ENCODE measurements around the gene PLPP7.

DNA sequence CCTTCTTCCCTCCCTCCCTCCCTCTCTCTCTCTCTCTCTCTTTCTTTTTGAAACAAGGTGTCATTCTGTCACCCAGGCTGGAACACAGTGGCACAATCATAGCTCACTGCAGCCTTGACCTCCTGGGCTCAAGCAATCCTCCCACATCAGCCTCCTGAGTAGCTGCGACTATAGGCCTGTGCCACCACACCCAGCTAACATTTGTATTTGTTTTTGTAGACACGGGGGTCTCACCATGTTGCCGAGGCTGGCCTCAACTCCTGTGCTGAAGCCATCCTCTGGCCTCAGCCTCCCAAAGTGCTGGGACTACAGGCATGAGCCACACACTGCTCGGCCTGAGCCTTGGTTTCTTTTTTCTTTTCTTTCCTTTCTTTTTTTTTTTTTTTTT, 45.8 kb downstream of the PLPP7 start:
- TF ChIP-seq GATA2 (IDR thresholded peaks at IDR 0.05; ENCODE audit: low read depth, low read length) (no peak), GATA3 (IDR thresholded peaks at IDR 0.05; ENCODE audit: low read depth, low read length) (no peak)
